Measurements from ENCODE around the gene DIS3L2.
"Not testable (repeated sequence)": the region's sequence is repeated elsewhere in the genome, so short reads cannot be mapped to it uniquely, and the experiment has no call there.

The DIS3L2 gene

DNA sequence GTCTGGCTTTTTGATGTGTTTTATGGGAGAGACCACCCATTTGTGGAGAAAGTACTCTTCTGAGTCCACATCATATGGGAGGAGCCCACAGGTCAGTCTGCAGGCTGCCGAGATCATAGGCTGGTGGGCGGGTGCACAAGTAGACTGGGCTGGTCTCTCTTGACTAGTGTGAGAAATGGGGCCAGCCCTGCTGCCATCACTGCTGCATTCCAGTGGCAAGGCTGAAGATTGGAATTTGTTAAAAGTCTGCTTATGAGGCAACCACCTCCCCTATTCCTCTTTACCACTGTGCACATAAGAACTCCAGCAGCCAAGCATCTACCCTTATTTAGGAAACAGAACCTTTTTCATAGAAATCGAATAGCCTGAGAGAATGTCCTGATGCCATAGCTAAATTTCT is 200.7 kb downstream of the DIS3L2 start:
- peaks cover 23% of the 10 kb centered on the region for H3K36me3 ChIP-seq (ENCODE audit: control insufficient read depth, insufficient read depth, low read length, severe bottlenecking)
- no peak for DNase-seq (ENCODE audit: low read depth)
- no peaks in the 10 kb centered on the region for H3K9me3 ChIP-seq (ENCODE audit: control insufficient read depth, low read length)
- no peaks in the 10 kb centered on the region for H3K27me3 ChIP-seq (replicated peaks; ENCODE audit: control insufficient read depth, insufficient read depth, low read length)
- no peaks in the 10 kb centered on the region for H3K4me1 ChIP-seq (ENCODE audit: control insufficient read depth, insufficient read depth, low read length)
- no peak overlapping the region for H3K4me3 ChIP-seq (ENCODE audit: low read length)
- no peak overlapping the region for H3K9ac ChIP-seq (ENCODE audit: low read length)

DNA sequence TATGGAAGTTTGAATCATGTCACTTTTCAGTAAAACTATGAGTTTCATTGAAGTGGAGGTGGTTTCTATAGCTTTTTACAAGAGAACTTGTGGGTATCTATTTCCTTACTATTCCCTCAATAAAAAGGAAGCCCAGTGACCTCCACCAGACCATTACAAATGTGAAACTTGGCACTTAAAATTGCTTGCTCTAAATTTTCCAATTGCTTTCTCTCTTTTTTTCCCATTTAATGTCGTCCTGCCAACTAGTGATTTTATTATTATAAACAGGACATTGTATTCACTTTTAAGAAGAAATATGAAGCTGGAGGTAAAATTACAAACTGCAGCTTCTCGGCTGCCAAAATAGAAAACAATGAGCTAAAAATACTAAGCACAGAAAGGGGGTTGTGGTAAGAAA is 208.9 kb downstream of the DIS3L2 start:
- H3K4me3 ChIP-seq (ENCODE audit: low read length): no peak overlapping the region
- DNase-seq (ENCODE audit: low read depth): no peak
- no peak overlapping the region for H3K9ac ChIP-seq (ENCODE audit: low read length)
- H3K27me3 ChIP-seq (replicated peaks; ENCODE audit: control insufficient read depth, insufficient read depth, low read length): no peaks in the 10 kb centered on the region
- H3K36me3 ChIP-seq (ENCODE audit: control insufficient read depth, insufficient read depth, low read length, severe bottlenecking): peaks cover under 1% of the 10 kb centered on the region
- no peaks in the 10 kb centered on the region for H3K9me3 ChIP-seq (ENCODE audit: control insufficient read depth, low read length)
- no peaks in the 10 kb centered on the region for H3K4me1 ChIP-seq (ENCODE audit: control insufficient read depth, insufficient read depth, low read length)

DNA sequence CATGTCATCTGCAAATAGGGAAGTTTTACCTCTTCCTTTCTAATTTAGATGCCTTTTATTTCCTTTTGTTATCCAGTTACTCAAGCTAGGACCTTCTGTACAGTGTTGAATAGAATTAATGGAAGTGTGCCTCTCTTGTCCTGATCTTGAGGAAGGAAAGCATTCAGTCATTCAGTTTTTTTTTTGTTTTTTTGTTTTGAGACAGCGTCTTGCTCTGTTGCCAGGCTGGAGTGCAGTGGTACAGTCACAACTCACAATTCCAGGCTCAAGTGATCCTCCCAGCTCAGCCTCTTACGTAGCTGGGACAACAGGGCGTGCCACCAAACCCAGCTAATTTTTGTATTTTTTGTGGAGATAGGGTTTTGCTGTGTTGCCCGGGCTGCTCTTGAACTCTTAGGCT is 213.1 kb downstream of the DIS3L2 start:
- H3K27me3 ChIP-seq (replicated peaks; ENCODE audit: control insufficient read depth, insufficient read depth, low read length): no peaks in the 10 kb centered on the region
- H3K4me3 ChIP-seq (ENCODE audit: low read length): no peak overlapping the region
- no peaks in the 10 kb centered on the region for H3K4me1 ChIP-seq (ENCODE audit: control insufficient read depth, insufficient read depth, low read length)
- H3K9me3 ChIP-seq (ENCODE audit: control insufficient read depth, low read length): no peaks in the 10 kb centered on the region
- H3K9ac ChIP-seq (ENCODE audit: low read length): no peak overlapping the region
- no peaks in the 10 kb centered on the region for H3K36me3 ChIP-seq (ENCODE audit: control insufficient read depth, insufficient read depth, low read length, severe bottlenecking)
- DNase-seq (ENCODE audit: low read depth): no peak

DNA sequence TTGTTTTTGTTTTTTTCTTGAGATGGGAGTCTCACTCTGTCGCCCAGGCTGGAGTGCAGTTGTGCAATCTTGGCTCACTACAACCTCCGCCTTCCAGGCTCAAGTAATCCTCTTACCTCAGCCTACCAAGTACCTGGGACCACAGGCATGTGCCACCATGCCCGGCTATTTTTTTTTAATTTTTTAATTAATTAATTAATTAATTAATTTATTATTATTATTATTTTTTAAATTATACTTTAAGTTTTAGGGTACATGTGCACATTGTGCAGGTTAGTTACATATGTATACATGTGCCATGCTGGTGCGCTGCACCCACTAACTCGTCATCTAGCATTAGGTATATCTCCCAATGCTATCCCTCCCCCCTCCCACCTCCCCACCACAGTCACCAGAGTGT is 215.1 kb downstream of the DIS3L2 start:
- not testable (repeated sequence) for H3K9ac ChIP-seq (ENCODE audit: low read length); H3K36me3 ChIP-seq (ENCODE audit: control insufficient read depth, insufficient read depth, low read length, severe bottlenecking); H3K4me3 ChIP-seq (ENCODE audit: low read length); H3K27me3 ChIP-seq (replicated peaks; ENCODE audit: control insufficient read depth, insufficient read depth, low read length); H3K9me3 ChIP-seq (ENCODE audit: control insufficient read depth, low read length); H3K4me1 ChIP-seq (ENCODE audit: control insufficient read depth, insufficient read depth, low read length); DNase-seq (ENCODE audit: low read depth)

DNA sequence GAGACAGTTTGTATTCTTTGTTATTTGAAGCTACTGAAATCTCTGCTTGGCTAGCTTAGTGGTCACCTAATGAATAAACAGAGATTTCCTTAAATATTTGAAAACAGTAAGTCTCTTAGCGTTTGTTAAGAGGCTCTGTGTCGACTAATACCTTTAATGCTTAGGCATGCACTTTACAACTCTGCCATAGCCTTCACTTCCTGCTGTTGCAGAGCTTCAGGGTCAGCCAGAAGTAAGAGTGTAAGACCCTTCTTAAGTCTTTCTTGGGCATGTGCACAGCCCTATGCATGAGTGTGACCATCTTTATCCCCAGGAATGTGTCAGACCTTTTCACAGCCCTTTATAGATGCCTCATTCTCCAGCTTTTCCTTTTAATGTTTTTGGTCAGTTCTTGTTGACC is 221.8 kb downstream of the DIS3L2 start:
- Histone ChIP-seq H3K4me3 (ENCODE audit: low read length) (no peak overlapping the region), H3K9me3 (ENCODE audit: control insufficient read depth, low read length) (no peaks in the 10 kb centered on the region), H3K4me1 (ENCODE audit: control insufficient read depth, insufficient read depth, low read length) (no peaks in the 10 kb centered on the region), H3K36me3 (ENCODE audit: control insufficient read depth, insufficient read depth, low read length, severe bottlenecking) (peaks cover 3% of the 10 kb centered on the region), H3K27me3 (replicated peaks; ENCODE audit: control insufficient read depth, insufficient read depth, low read length) (no peaks in the 10 kb centered on the region), H3K9ac (ENCODE audit: low read length) (no peak overlapping the region)
- no peak for DNase-seq (ENCODE audit: low read depth)

DNA sequence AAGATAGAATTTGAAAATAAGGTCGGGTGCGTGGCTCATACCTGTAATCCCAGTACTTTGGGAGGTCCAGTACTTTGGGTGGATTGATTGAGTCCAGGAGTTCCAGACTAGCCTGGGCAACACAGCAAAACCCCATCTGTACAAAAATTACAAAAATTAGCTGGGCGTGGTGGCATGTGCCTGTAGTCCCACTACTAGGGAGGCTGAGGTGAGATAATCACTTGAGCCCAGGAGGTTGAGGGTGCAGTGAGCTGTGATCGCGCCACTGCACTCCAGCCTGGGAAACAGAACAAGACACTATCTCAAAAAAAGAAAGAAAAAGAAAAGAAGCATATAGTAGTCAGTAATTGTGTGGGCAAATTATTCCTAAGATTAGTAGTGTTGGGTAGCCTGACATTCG is 222.8 kb downstream of the DIS3L2 start:
- no peak for DNase-seq (ENCODE audit: low read depth)
- peaks cover 3% of the 10 kb centered on the region for H3K36me3 ChIP-seq (ENCODE audit: control insufficient read depth, insufficient read depth, low read length, severe bottlenecking)
- no peak overlapping the region for H3K9ac ChIP-seq (ENCODE audit: low read length)
- H3K9me3 ChIP-seq (ENCODE audit: control insufficient read depth, low read length): no peaks in the 10 kb centered on the region
- no peaks in the 10 kb centered on the region for H3K4me1 ChIP-seq (ENCODE audit: control insufficient read depth, insufficient read depth, low read length)
- no peak overlapping the region for H3K4me3 ChIP-seq (ENCODE audit: low read length)
- H3K27me3 ChIP-seq (replicated peaks; ENCODE audit: control insufficient read depth, insufficient read depth, low read length): no peaks in the 10 kb centered on the region

DNA sequence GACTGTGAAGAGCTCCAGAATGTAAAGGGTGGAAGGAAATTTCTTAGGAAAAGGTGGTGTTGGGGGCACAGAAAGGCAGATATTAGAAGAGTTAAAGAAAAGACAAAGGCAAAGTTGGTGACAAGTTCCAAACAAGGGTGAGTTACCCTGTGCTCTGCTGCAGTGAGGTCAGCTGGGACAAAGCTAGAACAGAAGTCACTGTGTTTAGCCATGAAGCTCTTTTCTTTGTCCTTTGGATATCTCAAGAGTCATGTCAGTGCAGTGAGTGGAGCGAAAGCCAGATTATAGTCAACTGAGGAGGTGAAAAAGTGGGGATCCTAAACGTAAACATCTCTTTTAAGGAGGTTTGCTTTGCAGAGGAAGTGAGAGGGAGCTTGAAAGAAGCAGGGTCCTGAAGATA is 229.3 kb downstream of the DIS3L2 start:
- no peaks in the 10 kb centered on the region for H3K27me3 ChIP-seq (replicated peaks; ENCODE audit: control insufficient read depth, insufficient read depth, low read length)
- no peak overlapping the region for H3K4me3 ChIP-seq (ENCODE audit: low read length)
- H3K9me3 ChIP-seq (ENCODE audit: control insufficient read depth, low read length): no peaks in the 10 kb centered on the region
- H3K4me1 ChIP-seq (ENCODE audit: control insufficient read depth, insufficient read depth, low read length): no peaks in the 10 kb centered on the region
- H3K36me3 ChIP-seq (ENCODE audit: control insufficient read depth, insufficient read depth, low read length, severe bottlenecking): no peaks in the 10 kb centered on the region
- no peak overlapping the region for H3K9ac ChIP-seq (ENCODE audit: low read length)
- DNase-seq (ENCODE audit: low read depth): no peak

DNA sequence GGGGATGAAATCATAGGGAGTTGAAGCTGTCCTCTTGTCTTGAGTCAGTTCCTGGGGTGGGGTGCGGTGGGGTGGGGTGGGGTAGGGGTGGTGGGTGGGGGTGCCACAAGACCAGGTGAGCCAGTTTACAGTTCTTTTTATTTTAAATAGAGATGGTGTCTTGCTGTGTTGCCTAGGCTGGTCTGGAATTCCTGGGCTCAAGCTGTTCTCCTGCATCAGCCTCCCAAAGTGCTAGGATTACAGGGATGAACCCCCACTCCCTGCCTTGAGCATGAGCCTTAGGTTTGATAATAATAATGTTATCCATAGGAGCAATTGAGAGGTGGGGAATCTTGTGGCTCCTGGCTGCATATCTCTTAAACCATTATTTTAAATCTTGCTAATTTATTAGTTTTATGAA is 234.0 kb downstream of the DIS3L2 start:
- peaks cover 3% of the 10 kb centered on the region for H3K36me3 ChIP-seq (ENCODE audit: control insufficient read depth, insufficient read depth, low read length, severe bottlenecking)
- H3K9me3 ChIP-seq (ENCODE audit: control insufficient read depth, low read length): no peaks in the 10 kb centered on the region
- H3K4me3 ChIP-seq (ENCODE audit: low read length): no peak overlapping the region
- no peak for DNase-seq (ENCODE audit: low read depth)
- no peaks in the 10 kb centered on the region for H3K4me1 ChIP-seq (ENCODE audit: control insufficient read depth, insufficient read depth, low read length)
- H3K9ac ChIP-seq (ENCODE audit: low read length): no peak overlapping the region
- H3K27me3 ChIP-seq (replicated peaks; ENCODE audit: control insufficient read depth, insufficient read depth, low read length): no peaks in the 10 kb centered on the region

DNA sequence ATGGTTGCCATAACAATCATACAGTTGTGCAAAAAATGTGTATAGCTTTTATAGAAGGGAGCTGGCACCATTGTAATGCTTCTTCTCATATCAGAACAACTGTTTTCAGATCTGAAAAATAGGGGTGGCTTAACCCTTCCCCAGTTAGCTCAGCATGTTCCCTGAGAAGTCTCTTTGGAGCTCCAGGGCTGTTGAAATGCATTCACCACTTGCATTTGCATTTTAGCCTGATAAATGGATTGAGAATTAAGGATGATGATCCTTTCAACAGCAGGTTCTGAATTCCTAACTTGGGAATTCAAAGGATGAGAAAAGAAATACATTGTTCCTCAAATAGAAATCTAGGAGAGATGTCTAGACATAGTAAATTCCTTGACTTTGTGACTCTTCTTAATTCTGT is 235.3 kb downstream of the DIS3L2 start:
- no peak for DNase-seq (ENCODE audit: low read depth)

DNA sequence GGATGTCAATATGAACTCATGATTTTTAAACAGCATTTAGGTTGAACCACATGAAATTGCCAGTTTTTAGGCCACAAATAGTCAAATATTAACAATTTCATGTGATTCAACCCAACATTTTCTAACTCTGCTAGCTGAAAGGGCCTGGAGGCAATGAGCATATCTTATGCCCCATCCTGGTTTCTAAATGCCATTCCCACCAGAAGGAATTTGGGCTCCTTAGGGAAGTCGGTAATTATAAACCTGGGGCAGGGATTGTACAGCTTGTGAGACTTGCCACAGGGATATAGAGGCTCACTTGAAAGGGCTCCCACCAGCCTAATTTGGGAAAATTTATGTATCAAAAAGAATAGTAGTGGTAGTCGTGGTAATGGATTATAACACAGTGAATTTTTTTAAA is 238.7 kb downstream of the DIS3L2 start:
- no peaks in the 10 kb centered on the region for H3K27me3 ChIP-seq (replicated peaks; ENCODE audit: control insufficient read depth, insufficient read depth, low read length)
- no peak overlapping the region for H3K9ac ChIP-seq (ENCODE audit: low read length)
- DNase-seq (ENCODE audit: low read depth): no peak
- no peak overlapping the region for H3K4me3 ChIP-seq (ENCODE audit: low read length)
- peaks cover 12% of the 10 kb centered on the region for H3K4me1 ChIP-seq (ENCODE audit: control insufficient read depth, insufficient read depth, low read length)
- H3K9me3 ChIP-seq (ENCODE audit: control insufficient read depth, low read length): no peaks in the 10 kb centered on the region
- peaks cover 8% of the 10 kb centered on the region for H3K36me3 ChIP-seq (ENCODE audit: control insufficient read depth, insufficient read depth, low read length, severe bottlenecking)

More for the DNA sequence above, 235.3 kb downstream of the DIS3L2 start:
- peaks cover 8% of the 10 kb centered on the region for H3K36me3 ChIP-seq (ENCODE audit: control insufficient read depth, insufficient read depth, low read length, severe bottlenecking)
- no peaks in the 10 kb centered on the region for H3K9me3 ChIP-seq (ENCODE audit: control insufficient read depth, low read length)
- H3K4me3 ChIP-seq (ENCODE audit: low read length): no peak overlapping the region
- H3K27me3 ChIP-seq (replicated peaks; ENCODE audit: control insufficient read depth, insufficient read depth, low read length): no peaks in the 10 kb centered on the region
- no peak overlapping the region for H3K9ac ChIP-seq (ENCODE audit: low read length)
- H3K4me1 ChIP-seq (ENCODE audit: control insufficient read depth, insufficient read depth, low read length): no peaks in the 10 kb centered on the region

DNA sequence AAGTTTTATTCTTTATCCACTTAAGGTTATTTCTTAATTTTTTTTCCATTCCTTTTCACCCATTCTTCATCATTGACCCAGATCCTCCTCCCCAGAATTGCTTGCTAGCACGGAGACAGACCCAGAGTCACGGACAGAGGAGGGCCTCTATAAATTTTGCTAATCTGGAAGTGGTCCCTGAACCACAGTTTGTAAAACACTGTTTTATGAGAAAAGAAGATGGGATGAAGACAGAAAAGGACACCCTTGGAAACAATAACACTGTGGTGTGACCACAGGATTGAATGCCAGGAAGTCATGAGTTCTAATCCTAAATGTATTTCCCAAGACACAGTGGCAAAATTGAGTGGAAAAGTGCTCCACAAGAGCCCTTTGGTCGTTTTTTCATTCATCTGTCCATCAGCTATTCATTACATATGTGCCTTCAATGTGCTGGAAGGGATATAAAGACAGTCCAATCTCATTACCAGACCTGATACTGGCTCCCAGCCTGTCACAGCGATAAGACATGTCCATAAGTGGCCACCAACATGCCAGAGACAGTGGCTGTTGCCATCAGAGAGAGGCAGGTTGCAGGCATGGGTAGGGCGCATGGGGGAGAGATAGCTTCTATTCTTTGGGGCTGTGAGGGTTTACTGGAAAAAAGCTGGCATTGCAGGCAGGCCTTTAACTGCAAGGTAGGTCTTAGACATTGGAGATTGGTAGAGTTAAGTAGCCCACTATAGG is 241.8 kb downstream of the DIS3L2 start:
- Histone ChIP-seq H3K27me3 (replicated peaks; ENCODE audit: control insufficient read depth, insufficient read depth, low read length) (no peaks in the 10 kb centered on the region), H3K9ac (ENCODE audit: low read length) (no peak overlapping the region), H3K4me3 (ENCODE audit: low read length) (no peak overlapping the region), H3K36me3 (ENCODE audit: control insufficient read depth, insufficient read depth, low read length, severe bottlenecking) (peaks cover 8% of the 10 kb centered on the region), H3K4me1 (ENCODE audit: control insufficient read depth, insufficient read depth, low read length) (peaks cover 17% of the 10 kb centered on the region), H3K9me3 (ENCODE audit: control insufficient read depth, low read length) (no peaks in the 10 kb centered on the region)
- no peak for DNase-seq (ENCODE audit: low read depth)

DNA sequence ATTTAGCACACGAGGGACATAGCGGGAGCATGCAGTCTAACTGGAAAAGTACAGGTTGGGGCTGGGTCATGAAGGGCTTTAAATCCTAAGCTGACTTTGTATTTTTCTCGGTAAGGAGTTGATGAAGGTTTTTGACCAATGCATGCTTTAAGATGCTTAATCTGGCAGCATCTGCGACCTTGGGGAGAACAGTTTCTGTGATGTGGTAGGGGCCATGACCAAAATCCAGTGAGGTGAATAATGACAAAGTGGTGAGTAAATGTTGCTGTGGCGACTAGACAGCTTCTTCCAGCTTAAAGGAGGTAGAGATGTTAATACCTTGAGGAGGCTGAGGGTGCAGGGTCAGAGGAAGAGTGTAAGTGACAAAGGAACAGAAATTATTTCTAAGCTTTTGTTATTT is 242.4 kb downstream of the DIS3L2 start:
- no peak overlapping the region for H3K4me3 ChIP-seq (ENCODE audit: low read length)
- H3K9me3 ChIP-seq (ENCODE audit: control insufficient read depth, low read length): no peaks in the 10 kb centered on the region
- no peak for DNase-seq (ENCODE audit: low read depth)

More for the DNA sequence above, 242.4 kb downstream of the DIS3L2 start:
- Histone ChIP-seq H3K36me3 (ENCODE audit: control insufficient read depth, insufficient read depth, low read length, severe bottlenecking) (peaks cover 6% of the 10 kb centered on the region), H3K27me3 (replicated peaks; ENCODE audit: control insufficient read depth, insufficient read depth, low read length) (no peaks in the 10 kb centered on the region), H3K9ac (ENCODE audit: low read length) (no peak overlapping the region), H3K4me1 (ENCODE audit: control insufficient read depth, insufficient read depth, low read length) (peaks cover 17% of the 10 kb centered on the region)
